ENCODE results near the gene EPG5.
A peak's percentile ranks its signal among the peaks of the same experiment; 100 is the strongest.

- TF ChIP-seq CTCF (IDR thresholded peaks at IDR 0.05; ENCODE audit: insufficient read depth, low read length) (no peak), GABPA (IDR thresholded peaks at IDR 0.05; ENCODE audit: low read depth) (no peak), POLR2AphosphoS5 (IDR thresholded peaks at IDR 0.05; ENCODE audit: low read depth) (no peak), REST (IDR thresholded peaks at IDR 0.05; ENCODE audit: insufficient replicate concordance, low read depth) (no peak), SPI1 (IDR thresholded peaks at IDR 0.05; ENCODE audit: borderline replicate concordance, low read depth) (peak; percentile 45; the same call in 1 of the 2 replicates)
Observed at GRCh38 chr18:45981821-45982220, 14.7 kb upstream of the EPG5 start.
